Stimulated activated naive B cell treated with anti-CD40 and anti-IgM and Interleukin-4, amounts not matched to agents 10 μg/mL and 1 μg/mL and 100 μg/mL, for 72 hours (primary cell): ENCODE data around the gene CES4A.
"Not testable (repeated sequence)": the region's sequence is repeated elsewhere in the genome, so short reads cannot be mapped to it uniquely, and the experiment has no call there.

ENCODE experiments used
- ATAC-seq, 2 donors: fragments of 150-1000 bp; cut with Tn5 transposase; replicated peaks; 2 replicates each; pipeline ENCODE4 v1.10.0; 2021; ENCODE audit warnings: moderate library complexity in 1 of 2
- DNase-seq: peaks from one replicate; pipeline ENCODE4 v3.0.0; 2021
- H3K27ac Mint-ChIP-seq: one replicate; pipeline ENCODE4 v1.8.0; 2022; ENCODE audit warnings: mild to moderate bottlenecking, mixed read lengths
- H3K27me3 Mint-ChIP-seq, 2 donors: one replicate each; pipeline ENCODE4 v1.8.0; 2022; ENCODE audit warnings: mixed read lengths in 2 of 2
- H3K36me3 Mint-ChIP-seq, 2 donors: one replicate each; pipeline ENCODE4 v1.8.0; 2022; ENCODE audit warnings: mixed read lengths in 2 of 2, mild to moderate bottlenecking in 1 of 2
- H3K4me1 Mint-ChIP-seq, 2 donors: one replicate each; pipeline ENCODE4 v1.8.0; 2022; ENCODE audit warnings: mixed read lengths in 2 of 2, mild to moderate bottlenecking in 1 of 2
- H3K4me3 Mint-ChIP-seq, 2 donors: one replicate each; pipeline ENCODE4 v1.8.0; 2022; ENCODE audit warnings: mild to moderate bottlenecking in 2 of 2, mixed read lengths in 2 of 2, moderate library complexity in 1 of 2
- H3K9me3 Mint-ChIP-seq, 2 donors: one replicate each; pipeline ENCODE4 v1.8.0; 2022; ENCODE audit warnings: mixed read lengths in 2 of 2, mild to moderate bottlenecking in 1 of 2

CES4A gene

DNA sequence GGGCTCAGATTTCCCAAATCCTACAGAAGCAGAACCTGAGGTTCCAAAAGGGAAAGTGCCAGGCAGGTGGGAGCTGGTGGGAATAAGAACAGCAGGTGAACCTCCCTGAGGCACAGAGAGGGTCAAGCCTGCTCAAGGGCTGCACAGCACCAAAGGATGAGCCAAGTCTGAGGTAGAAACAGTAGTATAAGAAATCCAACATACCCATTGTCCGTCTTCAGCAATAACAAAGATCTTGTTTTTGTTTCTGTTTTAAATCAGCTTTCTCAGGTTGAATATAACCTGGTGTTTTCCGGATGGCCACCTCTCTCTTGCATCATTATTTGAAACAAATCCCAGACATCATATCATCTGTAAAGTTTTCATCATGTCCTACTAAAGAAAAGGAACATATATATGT is 38.0 kb upstream of the CES4A start:
- Mint-ChIP-seq H3K4me3 (no peak overlapping the region), H3K27me3 (peaks cover 46 to 59% of the 10 kb centered on the region in 2 donors), H3K4me1 (peaks cover 17 to 24% of the 10 kb centered on the region in 2 donors)

GRCh38 chr16:66950971-66951790 is 37.2 kb upstream of the CES4A start:
- H3K27me3 Mint-ChIP-seq, result peaks cover 46 to 59% of the 10 kb centered on the region in 2 donors
- peaks cover 0 to 6% of the 10 kb centered on the region in 2 donors for H3K9me3 Mint-ChIP-seq
- H3K36me3 Mint-ChIP-seq, result no peaks in the 10 kb centered on the region
- H3K4me1 Mint-ChIP-seq, result peaks cover 17 to 24% of the 10 kb centered on the region in 2 donors
- ATAC-seq (no peak), DNase-seq (no peak)
- no peak overlapping the region for H3K4me3 Mint-ChIP-seq
- H3K27ac Mint-ChIP-seq, result no peak overlapping the region

More for the DNA sequence above, 38.0 kb upstream of the CES4A start:
- Mint-ChIP-seq H3K9me3 (peaks cover 0 to 6% of the 10 kb centered on the region in 2 donors), H3K36me3 (no peaks in the 10 kb centered on the region), H3K27ac (no peak overlapping the region)
- ATAC-seq (no peak), DNase-seq (no peak)

- peaks cover 10 to 14% of the 10 kb centered on the region in 2 donors for H3K4me1 Mint-ChIP-seq
- no peak overlapping the region for H3K27ac Mint-ChIP-seq
- no peak overlapping the region for H3K4me3 Mint-ChIP-seq
- no peak for DNase-seq
- no peaks in the 10 kb centered on the region for H3K36me3 Mint-ChIP-seq
- peaks cover 0 to 6% of the 10 kb centered on the region in 2 donors for H3K9me3 Mint-ChIP-seq
- ATAC-seq, result no peak
- H3K27me3 Mint-ChIP-seq, result peaks cover 46 to 59% of the 10 kb centered on the region in 2 donors
Measured at GRCh38 chr16:66952430-66953110, 35.8 kb upstream of the CES4A start.

GRCh38 chr16:66953462-66954096 is 34.8 kb upstream of the CES4A start:
- peaks cover 3 to 4% of the 10 kb centered on the region in 2 donors for H3K4me1 Mint-ChIP-seq
- peaks cover 0 to 6% of the 10 kb centered on the region in 2 donors for H3K9me3 Mint-ChIP-seq
- H3K4me3 Mint-ChIP-seq, result no peak overlapping the region
- peaks cover 43 to 59% of the 10 kb centered on the region in 2 donors for H3K27me3 Mint-ChIP-seq
- H3K36me3 Mint-ChIP-seq, result no peaks in the 10 kb centered on the region
- ATAC-seq (no peak), DNase-seq (no peak)
- H3K27ac Mint-ChIP-seq, result peak overlapping the region; percentile 37

GRCh38 chr16:66954097-66954659 is 34.2 kb upstream of the CES4A start:
- Mint-ChIP-seq H3K4me1 (peaks cover 4 to 6% of the 10 kb centered on the region in 2 donors), H3K27me3 (peaks cover 37 to 59% of the 10 kb centered on the region in 2 donors), H3K36me3 (no peaks in the 10 kb centered on the region), H3K4me3 (no peak overlapping the region), H3K9me3 (peaks cover 0 to 6% of the 10 kb centered on the region in 2 donors), H3K27ac (peak overlapping the region; percentile 37)
- ATAC-seq, result peak; percentile 79 to 90
- peak; percentile 58 for DNase-seq

DNA sequence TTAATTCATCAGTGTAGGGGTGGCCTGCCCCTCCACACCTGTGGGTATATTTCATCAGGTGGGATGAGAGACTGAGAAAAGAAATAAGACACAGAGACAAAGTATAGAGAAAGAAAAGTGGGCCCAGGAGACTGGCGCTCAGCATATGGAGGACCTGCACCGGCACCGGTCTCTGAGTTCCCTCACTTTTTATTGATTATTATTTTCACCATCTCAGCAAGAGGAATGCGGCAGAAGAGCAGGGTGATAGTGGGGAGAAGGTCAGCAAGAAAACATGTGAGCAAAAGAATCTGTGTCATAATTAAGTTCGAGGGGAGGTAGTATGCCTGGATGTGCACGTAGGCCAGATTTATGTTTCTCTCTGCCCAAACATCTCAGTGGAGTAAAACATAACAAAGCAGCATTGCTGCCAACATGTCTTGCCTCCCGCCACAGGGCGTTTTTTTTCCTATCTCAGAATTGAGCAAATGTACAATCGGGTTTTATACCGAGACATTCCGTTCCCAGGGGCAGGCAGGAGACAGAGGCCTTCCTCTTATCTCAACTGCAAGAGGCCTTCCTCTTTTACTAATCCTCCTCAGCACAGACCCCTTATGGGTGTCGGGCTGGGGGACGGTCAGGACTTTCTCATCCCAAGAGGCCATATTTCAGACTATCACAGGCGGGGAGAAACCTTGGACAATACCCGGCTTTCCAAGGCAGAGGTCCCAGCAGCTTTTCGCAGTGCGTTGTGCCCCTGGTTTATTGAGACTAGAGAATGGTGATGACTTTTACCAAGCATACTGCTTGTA is 32.8 kb upstream of the CES4A start:
- H3K27me3 Mint-ChIP-seq, result peaks cover 34 to 50% of the 10 kb centered on the region in 2 donors
- not testable (repeated sequence) for H3K4me1 Mint-ChIP-seq, ATAC-seq, DNase-seq, H3K4me3 Mint-ChIP-seq, H3K9me3 Mint-ChIP-seq, H3K36me3 Mint-ChIP-seq, H3K27ac Mint-ChIP-seq

GRCh38 chr16:66956154-66956457 is 32.3 kb upstream of the CES4A start:
- H3K27ac Mint-ChIP-seq, H3K9me3 Mint-ChIP-seq, ATAC-seq, H3K4me3 Mint-ChIP-seq, H3K36me3 Mint-ChIP-seq, DNase-seq: not testable (repeated sequence)
- Mint-ChIP-seq H3K4me1 (peaks cover 8 to 11% of the 10 kb centered on the region in 2 donors), H3K27me3 (peaks cover 35 to 45% of the 10 kb centered on the region in 2 donors)

GRCh38 chr16:66958857-66959703 is 29.3 kb upstream of the CES4A start:
- no peak for ATAC-seq

DNA sequence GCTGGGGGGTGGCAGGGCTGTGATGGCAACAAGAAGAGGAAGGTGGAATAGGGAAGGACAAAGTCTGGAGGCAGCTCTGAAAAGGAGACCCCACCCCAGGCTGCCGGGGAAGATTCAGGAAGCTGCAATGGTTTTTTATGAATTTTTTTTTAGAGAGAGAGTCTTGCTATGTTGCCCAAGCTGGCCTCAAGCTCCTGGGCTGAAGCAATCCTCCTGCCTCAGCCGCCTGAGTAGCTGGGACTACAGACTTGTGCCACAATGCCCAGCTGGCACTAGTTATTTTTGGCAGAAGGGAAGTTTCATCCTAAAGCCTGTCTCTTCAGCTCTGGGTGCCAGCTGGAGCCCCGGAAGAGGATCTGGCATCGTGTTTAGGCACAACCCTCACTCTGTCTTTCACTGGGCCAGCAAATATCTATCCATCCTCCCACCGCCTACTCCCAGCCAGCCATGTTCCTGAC is 28.7 kb upstream of the CES4A start:
- ATAC-seq (no peak), DNase-seq (no peak)
- Mint-ChIP-seq H3K4me1 (peaks cover 12 to 22% of the 10 kb centered on the region in 2 donors), H3K4me3 (no peak overlapping the region), H3K27ac (no peak overlapping the region), H3K27me3 (peaks cover 17 to 23% of the 10 kb centered on the region in 2 donors), H3K9me3 (no peaks in the 10 kb centered on the region), H3K36me3 (no peaks in the 10 kb centered on the region)

More at GRCh38 chr16:66958857-66959703, 29.3 kb upstream of the CES4A start:
- Mint-ChIP-seq H3K4me3 (no peak overlapping the region), H3K27ac (no peak overlapping the region), H3K9me3 (no peaks in the 10 kb centered on the region), H3K36me3 (no peaks in the 10 kb centered on the region), H3K4me1 (peaks cover 12 to 22% of the 10 kb centered on the region in 2 donors), H3K27me3 (peaks cover 14 to 22% of the 10 kb centered on the region in 2 donors)
- no peak for DNase-seq

- no peaks in the 10 kb centered on the region for H3K9me3 Mint-ChIP-seq
- DNase-seq, result no peak
- no peak overlapping the region for H3K4me3 Mint-ChIP-seq
- peaks cover 22 to 28% of the 10 kb centered on the region in 2 donors for H3K27me3 Mint-ChIP-seq
- H3K36me3 Mint-ChIP-seq, result no peaks in the 10 kb centered on the region
- H3K27ac Mint-ChIP-seq, result no peak overlapping the region
- ATAC-seq, result no peak
- H3K4me1 Mint-ChIP-seq, result peaks cover 12 to 22% of the 10 kb centered on the region in 2 donors
Measured at GRCh38 chr16:66960270-66960669, 28.1 kb upstream of the CES4A start.

DNA sequence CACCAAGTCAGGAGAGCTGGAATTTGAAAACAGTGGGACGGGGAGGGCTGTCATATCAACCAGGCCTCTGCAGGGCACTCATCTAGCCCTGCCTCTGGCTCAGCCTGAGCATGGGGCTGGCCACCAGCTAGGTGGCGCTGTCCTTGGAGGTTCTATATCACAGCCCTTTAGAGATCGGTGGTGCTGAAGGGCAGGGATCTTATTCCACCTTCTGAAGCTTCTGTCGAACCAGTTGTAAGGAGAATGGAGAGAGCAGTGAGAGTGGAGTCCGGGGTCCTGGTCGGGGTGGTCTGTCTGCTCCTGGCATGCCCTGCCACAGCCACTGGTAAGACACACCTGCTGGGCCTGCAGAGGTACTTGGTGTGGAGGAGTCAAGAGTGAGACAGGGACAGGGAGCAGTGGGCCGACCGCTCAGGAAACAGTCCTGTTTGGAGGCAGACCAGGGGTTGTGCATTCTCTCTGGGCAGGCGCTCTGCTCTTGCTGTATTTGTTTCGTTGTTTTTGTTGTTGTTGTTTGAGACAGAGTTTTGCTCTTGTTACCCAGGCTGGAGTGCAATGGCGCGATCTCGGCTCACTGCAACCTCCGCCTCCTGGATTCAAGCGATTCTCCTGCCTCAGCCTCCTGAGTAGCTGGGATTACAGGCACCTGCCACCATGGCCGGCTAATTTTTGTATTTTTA is 27.2 kb upstream of the CES4A start, which contains the start of gene CES3:
TSS of gene CES3 (plus strand) at position 202 of the 680 bp plus-strand sequence. CDS start at position 244, 42 bp downstream.
- H3K4me3 Mint-ChIP-seq, result peak within 1 kb of the TSS; percentile 49 to 68

GRCh38 chr16:66961914-66962313 is 26.5 kb upstream of the CES4A start:
- Mint-ChIP-seq H3K27me3 (peaks cover 22 to 30% of the 10 kb centered on the region in 2 donors), H3K36me3 (no peaks in the 10 kb centered on the region), H3K27ac (peak overlapping the region; percentile 9), H3K9me3 (no peaks in the 10 kb centered on the region), H3K4me1 (peaks cover 12 to 22% of the 10 kb centered on the region in 2 donors), H3K4me3 (peak overlapping the region in 1 of 2 donors; percentile 49)
- ATAC-seq, result peak; percentile 53 to 63
- no peak for DNase-seq

More for the DNA sequence above, 27.2 kb upstream of the CES4A start, which contains the start of gene CES3:
- H3K4me1 Mint-ChIP-seq, result peaks cover 12 to 22% of the 10 kb centered on the region in 2 donors
- peaks cover 22 to 30% of the 10 kb centered on the region in 2 donors for H3K27me3 Mint-ChIP-seq
- H3K27ac Mint-ChIP-seq, result peak within 1 kb of the TSS; percentile 9
- ATAC-seq, result peak; percentile 91 to 96
- DNase-seq, result peak; percentile 46
- no peaks in the 10 kb centered on the region for H3K9me3 Mint-ChIP-seq
- H3K36me3 Mint-ChIP-seq, result no peaks in the 10 kb centered on the region
